Measurements from ENCODE around the gene MAD1L1.

The MAD1L1 gene

DNA sequence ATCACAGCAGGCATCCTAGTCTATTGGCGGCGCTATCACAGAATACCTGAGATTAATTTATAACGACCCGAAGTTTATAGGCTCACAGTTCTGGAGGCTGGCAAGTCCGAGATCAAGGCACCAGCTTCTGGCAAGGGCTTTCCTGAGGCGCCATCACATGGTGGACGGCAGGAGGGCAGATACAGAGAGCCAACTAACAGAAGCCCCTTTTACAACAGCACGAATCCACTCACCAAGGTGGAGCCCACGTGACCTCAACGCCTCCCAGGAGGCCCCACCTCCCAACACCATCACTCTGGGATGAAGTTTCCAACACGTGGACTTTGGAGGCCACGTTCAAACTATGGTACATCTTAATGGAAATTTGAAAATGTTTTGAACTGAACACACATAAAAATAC, 307.4 kb downstream of the MAD1L1 start:
- no peak for DNase-seq (ENCODE audit: low spot score)

DNA sequence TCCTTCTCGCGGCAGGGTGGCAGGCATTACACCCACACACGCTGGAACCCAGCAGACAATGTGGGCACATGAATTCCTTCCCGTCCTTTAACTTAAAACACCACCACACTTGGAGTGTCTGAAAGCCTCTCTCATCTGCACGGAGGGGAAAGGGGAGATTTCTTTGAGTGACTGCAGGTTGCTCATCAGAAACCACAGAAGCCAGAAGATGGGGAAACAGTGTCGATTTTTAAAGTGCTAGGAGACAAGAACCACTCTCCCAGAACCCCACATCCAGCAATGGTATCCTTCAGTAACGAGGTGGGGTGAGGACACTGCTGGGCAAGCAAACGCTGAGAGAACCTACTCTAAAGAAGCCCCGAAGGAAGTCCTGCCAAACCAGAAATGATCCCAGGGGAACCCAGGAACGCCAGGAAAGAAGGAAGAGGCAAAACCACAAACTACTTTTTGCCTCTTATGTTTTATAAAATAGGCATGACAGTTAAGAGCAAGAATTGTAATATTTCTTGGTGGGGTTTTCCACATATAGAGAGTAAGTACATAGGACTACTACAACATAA, 308.4 kb downstream of the MAD1L1 start:
- no peak for DNase-seq (ENCODE audit: low spot score)

DNA sequence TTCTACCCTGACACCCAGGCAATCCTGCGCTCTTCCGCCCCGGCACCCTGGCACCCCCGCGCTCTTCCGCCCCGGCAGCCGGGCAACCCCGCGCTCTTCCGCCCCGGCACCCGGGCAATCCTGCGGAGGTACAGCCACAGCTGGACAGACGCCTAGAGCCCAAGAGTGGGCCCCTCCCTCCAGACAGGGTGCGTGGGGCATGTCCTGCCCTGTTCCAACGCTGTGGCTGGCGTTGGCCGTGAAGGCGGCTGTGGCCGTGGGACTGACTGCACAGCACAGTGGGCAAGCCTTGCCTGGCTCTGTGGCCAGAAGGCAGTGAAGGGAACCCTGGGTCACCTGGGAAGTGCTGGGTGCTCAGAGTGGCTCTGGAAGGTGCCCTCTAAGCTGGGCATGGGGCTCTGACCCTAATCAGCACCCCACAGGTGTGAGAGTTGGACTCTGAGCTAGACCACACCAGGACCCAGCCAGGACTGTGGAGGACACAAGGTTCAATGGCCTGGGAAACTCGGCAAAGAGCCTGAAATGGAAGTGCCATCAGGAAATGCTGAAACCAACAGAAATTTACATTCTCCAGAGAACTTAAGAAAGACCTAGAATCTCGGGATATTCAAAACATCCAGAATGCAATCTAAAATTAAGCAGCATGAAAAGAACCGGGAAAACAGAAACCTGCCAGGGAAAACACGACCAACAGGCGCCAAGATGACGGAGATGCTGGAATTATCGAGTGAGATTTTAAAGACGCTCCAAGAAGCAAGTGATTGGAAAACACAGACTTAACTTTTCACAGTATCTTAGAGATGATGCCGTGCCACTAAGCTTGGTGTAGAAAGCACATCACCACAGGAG, 309.1 kb downstream of the MAD1L1 start:
- DNase-seq (ENCODE audit: low spot score), result no peak

DNA sequence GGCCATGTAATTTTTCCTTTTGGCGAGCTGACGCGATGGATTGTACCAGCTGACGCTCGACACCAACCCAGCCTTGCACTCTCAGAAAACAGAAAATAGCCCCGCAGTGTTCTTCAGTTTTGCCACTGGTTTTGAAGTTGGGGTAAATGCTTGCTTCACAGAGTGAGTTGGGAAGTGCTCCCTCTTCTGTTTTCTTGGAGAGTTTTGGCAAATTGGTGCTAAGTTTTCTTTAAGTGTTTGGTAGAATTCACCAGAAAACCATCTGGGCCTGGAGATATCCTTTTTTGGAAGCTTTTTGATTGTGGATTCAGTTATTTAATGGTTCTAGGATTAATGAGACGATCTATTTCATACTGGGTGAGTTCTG, 309.9 kb downstream of the MAD1L1 start:
- no peak for DNase-seq (ENCODE audit: low spot score)

DNA sequence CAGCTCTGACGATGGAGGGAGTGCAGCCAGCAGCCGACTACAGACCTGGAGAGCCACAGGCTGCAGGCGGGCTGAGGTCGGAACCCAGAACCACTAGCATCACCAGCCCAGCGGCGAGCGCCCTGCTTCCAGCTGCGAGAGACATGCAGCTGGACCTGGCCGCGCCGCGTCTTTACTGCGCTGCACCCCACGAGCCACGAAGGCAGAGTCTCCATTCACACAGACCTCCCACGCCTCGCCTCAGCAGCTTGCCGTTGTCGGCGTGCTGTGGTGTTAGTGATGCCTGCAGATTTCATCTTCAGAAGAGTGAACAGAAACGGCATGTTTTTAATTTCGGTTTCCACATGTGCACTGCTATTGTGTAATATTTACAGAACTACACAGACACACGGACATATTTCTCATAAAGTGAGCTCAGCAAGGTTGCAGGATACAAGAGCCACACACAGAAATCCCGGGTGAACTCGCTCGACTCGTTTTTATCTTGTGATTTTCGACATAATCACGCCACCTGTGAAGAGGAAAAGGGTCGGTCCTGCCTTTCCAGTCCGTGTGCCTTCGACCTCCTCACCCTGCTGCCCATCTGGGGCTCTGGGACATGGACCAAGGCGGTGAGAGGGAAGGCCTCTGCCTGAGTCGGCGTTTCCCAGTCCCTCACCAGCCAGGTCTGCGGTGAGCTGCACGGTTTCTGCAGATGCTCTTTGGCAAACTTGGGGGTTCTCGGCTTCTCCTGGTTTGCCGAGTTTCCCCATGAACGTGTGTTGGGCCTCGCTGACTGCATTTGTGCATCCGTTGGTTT, 310.5 kb downstream of the MAD1L1 start:
- no peak for DNase-seq (ENCODE audit: low spot score)

DNA sequence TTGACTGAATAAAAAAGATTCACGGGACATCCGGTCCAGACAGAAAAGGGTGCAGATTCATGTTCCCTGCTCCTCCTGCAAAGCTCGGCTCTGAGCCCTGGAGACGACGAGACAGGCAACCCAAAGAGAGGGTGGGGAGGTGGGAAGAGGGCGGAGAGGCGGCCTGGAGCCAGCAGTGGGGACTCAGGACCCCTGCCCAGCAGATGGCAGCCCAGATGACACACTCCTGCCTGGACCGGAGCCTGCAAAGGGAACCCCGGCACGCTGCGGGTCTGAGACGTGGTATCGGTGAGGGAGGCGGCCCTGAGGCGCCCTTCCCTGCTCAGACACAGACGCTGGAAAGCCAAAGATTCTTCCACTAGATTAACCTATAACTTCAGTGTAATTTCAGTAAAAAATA, 311.9 kb downstream of the MAD1L1 start:
- DNase-seq (ENCODE audit: low spot score), result no peak

DNA sequence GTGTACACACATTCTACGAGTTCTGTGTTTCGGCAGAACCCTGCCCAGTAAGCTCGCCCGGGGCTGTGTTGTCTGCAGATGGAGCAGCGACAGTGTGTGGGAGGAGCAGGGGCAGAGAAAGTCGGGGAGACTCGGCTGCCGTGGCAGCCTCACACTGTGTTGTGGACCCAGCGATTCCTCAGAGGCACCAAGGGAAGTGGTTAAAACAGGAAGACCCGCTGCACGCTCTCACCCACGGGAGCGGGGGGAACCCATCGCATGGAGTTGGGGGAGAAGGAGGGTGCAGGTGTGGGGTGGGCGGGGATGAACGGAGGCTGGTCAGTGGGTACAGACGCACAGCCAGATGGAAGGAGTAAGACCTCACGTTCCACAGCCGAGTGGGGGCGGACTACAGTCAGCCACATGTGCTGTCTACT, 312.5 kb downstream of the MAD1L1 start:
- DNase-seq (ENCODE audit: low spot score), result peak; percentile 20

DNA sequence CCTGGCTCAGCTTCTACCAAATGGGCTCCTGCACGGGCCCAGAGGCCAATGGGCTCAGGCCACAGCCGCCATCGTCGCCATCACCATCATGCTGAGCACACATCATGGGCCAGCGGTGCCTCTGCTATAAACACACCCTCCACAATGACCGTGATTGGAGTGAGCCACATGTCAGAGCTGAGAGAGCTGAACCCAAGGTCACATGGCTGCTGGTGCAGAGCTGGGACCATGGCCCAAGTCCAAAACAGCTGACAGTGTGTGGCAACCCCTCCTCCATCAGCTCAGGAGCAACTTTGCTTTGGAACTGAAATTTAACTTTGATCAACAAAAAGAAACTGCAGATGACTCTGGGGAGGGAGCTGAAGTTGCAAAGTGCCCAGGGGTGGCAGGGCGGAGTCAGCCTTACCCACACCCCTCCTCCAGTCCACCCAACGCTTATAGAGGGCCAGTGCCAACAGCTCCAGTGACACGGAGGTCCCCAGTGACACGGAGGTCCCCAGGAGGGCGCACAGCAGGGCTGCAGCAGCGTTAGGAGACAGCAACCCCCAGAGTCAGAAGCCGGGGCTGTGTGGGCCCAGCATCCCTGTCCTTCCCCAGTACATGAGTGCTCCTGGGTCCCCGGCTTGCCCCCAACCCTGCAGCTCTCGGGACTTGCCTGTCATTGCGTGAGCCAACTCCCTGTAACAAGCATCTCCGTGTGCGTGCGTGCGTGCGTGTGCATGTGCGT, 313.0 kb downstream of the MAD1L1 start:
- peak; percentile 85 for DNase-seq (ENCODE audit: low spot score)

DNA sequence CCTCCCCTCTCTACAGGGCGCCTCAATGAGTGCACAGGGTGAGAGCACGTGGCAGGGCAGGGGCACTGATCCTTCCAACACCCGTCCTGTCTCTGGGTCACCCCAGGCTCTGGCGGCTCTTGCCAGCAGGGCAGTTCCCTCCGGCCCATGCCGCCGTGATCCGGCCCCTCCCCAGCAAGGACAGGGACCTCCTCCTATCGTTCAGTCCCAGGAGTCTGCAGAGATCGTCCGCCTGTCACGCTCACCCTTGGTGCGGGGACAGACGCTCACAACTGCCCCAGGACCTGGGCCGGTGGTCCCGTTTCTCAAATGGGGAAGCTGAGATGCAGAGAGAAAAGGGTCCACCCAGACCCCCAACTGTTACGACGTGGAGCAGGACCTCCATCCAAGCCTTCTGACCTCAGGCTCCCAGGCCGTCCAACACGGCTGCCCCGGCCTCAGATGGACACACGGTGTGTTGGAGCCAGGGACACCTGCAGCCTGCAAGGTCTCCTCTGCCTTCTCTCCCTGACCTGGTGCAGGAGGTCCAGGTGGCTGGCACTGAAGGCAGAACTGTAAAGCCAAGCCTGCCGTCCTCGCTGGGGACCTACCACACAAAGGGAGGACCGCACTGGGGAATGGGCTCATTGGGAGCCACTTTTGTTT, 313.7 kb downstream of the MAD1L1 start:
- DNase-seq (ENCODE audit: low spot score), result no peak

DNA sequence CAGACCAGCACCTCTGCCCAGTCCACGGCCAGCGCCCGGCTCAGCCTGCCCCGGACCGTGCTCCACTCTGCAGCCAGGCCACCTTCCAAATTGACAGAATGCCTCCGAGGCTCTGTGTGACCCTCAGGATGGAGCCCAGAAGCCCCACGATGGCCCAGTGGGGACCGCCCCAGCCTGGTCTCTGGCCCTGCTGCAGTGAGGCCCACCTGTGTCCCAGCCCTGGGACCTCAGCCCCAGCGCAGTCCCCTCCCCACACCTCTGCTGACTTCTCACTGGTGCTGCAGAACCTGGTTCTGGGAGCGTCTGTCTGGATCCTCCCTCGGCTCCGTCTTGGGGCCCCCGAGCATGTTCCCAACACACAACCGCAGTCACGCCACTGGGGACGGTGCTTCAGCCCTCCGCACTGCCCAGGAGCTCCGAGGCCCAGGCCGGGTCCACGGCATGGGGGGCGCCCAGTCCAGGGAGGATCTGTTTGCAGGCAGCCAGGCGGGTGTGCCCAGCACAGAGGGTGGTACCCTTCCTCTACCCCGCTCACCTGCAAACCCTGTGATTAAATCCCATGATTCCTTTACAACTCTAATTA, 314.6 kb downstream of the MAD1L1 start:
- DNase-seq (ENCODE audit: low spot score), result no peak

DNA sequence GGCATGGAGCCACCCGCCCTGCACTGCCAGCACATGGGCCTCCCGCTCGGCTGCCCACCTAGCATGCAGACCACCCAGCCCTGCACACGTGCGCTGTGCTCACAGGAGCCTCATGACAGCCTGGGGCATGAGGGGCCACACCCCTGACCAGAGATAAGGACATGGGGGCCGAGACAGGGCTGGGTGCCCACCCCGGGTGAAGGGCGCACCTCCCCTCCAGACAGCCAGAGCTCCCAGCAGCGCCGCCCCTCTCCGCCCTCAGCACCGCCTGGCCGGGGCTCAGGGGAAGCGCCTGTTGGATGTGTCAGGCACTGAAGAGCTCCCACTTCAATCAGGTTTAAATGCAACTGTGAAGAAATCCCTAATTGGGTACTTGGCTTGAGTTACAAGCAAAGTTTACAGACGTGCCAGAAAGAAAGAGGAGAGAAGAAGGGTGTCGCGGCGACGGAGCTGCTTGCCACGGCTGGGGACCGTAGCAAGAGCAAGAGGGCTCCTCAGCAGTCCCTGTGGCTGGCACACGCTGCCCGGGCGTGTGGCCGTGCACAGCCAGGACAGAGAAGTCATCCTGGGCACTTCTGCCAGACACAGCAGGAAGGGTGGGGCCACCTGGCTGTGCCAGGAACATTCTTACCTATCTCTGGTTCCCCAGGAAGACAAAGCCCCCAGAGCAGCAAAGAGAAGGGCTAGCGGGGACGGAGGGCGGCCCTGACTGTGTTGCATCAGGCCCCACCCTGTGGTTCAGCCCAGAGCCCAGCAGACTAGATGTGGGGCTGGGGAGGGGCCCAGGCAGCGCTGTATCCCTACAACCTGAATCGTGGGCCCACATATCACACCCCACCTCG, 315.3 kb downstream of the MAD1L1 start:
- no peak for DNase-seq (ENCODE audit: low spot score)

DNA sequence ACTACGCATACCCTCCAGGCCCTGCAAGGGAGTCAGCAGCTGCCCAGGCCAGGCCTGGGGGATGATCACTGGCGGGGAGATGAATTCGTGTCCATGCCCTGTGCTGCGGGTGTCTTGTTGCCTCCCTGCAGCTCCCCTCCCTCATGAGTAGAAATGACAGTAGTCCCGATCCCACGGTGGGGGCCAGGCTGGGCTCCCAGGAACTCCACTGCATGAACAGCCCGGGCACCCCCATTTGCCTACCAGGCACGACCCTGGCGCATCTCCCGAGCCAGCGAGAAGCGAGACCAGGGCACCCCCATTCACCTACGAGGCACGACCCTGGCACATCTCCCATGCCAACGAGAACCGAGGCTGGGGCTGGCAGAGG, 316.2 kb downstream of the MAD1L1 start:
- DNase-seq (ENCODE audit: low spot score), result no peak

DNA sequence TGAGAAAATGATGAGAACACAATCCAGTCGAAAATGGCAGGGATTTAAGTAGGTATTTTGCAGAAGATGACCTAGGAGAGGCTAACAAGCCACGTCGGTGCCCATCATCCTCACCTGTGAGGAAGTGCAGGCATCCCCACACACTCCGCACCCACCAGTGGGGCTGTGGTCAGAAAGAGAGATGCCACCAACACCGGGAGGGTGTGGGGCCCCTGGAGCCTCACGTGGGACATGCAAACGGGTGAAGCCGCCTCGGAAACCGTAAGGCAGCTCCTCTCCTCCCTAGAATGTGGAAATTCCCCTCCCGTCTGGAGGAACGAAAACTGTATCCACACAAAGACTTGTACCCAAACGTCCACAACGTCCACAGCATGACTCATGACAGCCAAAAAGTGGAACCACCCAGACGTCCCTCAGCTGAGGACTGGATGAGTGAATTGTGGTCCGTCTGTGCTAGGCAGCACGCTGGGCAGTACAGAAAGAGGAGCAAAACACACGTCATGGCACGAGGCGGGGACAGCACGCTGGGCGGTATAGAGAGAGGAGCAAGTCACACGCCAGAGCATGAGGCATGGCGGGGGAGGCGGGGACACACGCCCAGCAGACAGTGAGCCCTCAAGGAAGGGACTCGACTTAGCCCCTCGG, 316.7 kb downstream of the MAD1L1 start:
- DNase-seq (ENCODE audit: low spot score), result no peak

DNA sequence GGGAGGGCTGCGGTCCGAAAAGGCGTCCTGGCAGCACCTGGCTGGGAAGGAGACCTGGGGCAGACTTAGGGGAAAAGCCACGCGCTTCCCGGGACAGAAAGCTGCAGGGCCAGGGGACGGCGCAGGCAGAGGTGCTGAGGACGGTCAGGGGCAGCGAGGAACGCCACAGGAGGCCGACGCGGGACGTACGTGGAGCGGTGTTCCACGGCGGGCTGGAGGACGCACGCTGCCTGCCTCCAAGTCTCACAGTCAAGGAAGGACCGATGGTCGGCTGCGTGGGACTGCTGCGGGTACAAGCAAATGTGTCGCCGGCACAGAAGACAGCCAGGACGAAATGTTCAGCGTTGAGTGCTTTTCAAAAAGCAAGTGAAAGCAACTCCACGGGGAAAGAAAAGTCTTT, 317.4 kb downstream of the MAD1L1 start:
- no peak for DNase-seq (ENCODE audit: low spot score)

DNA sequence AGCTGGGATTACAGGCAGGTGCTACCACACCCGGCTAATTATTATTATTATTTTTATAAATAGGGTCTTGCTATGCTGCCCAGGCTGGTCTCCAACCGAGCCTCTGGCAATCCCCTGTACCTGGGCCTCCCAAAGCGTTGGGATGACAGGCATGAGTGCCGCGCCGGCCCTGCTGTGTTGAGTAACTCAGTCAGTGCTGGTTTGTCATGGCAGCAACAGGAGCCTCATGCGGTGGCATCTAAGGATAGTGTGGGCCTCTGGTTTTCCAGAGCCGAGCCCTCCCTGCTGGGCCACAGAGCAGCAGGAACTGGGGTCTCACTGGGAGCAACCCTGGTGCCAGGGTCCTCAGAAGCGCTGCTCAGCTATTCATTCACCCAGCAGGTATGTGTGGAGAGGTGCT, 318.0 kb downstream of the MAD1L1 start:
- no peak for DNase-seq (ENCODE audit: low spot score)

DNA sequence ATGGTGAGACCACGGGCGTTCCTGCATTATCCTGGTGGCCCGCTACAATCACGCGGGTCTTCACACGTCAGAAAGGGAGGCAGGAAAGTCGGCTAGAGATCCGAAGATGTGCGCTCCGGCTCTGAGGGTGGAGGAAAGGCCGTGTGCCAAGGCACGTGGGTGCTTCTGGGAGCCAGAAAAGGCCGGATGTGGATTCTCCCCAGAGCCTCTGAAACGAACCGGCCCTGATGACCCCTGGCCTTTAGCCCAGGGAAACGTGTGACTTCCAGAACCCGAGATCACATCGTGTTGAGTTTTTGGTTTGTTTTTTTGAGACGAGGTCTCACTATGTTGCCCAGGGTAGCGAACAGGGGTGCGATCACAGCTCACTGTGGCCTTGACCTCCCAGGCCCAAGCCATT, 318.4 kb downstream of the MAD1L1 start:
- DNase-seq (ENCODE audit: low spot score), result no peak

DNA sequence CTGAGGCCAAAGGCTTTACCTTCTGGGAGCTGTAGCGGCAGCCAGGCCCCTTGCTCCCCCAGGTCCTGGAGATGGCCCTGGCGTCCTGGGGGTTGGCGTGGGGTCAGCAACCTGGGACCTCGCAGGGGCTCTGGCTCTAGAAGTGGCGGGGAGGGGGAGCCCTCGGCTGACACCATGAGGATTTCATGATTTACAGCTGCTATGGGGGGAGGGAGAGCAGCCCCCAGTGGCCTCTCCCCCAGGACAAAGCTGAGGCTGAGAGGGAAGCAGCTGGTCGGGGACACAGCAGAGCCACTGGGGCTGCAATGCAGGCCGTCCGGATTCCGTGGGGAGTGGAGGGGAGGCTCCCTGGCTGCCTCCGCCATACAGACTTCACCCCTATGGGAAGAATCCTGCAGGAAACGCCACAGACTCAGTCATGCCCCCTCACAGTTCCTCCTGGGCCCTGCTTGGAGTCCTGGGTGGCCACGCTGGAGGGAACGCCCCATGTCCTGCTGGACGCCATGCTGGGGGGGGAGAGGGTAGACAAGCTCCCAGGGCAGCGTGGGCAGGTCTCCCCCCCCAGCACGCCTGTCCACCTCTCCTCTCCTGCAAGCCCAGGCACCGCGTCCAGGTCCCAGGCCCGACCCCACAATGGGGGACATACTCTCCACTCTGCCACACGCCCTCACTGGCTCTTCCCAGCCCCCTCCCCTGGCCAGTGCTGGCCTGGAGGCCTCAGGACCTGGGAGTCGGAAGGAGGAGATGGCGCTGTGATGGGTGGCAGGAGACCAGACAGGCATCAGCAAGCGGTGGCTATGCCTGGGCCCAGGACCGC, 319.1 kb downstream of the MAD1L1 start:
- no peak for DNase-seq (ENCODE audit: low spot score)

DNA sequence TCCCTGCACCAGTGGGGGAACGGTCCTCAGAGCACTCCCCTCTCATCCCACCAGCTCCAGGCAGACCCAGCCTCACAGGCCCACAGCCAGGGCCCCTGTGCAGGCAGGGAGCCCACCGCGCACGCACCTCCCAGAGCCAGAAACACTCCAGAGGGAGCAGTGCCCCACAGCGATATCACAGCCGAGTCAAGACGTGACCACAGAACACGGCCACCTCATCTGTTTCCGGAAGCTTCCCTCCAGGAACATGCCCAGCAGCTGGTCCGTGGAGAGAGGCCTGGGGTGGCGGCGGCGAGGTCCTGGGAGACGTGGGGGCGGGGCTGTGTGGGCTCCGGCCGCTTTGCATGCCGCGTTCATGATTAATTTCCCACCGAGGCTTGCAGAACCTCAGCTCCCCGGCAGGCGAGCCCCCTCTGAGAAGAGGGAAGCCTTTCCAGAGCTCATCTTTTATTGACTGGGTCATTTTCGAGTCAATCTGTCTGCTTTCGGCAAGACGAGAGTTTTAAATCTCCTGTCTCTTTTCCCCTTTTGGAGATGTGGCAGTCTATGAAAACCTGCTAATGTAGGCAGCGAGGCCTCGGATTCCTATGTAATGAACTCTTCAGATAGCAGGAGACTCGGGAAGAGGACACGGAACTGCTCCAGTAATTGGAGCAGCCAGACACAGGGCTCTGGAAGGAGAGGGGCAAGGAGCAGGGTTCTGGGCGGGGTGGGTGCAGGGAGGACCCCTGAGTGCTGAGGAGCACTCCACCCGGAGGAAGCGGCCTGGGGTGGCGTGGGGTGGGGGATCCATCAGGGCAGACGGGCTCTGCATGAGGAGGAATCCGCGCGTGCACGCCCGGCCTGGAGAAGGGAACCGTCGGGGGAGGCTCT, 319.9 kb downstream of the MAD1L1 start:
- no peak for DNase-seq (ENCODE audit: low spot score)
